ENCODE results near the gene BLOC1S5.

- TF ChIP-seq CTCF (IDR thresholded peaks at IDR 0.05; ENCODE audit: low read depth, low read length) (no peak), POLR2A (IDR thresholded peaks at IDR 0.05; ENCODE audit: extremely low read depth, insufficient read length) (no peak)
Observed at GRCh38 chr6:7978736-7979135, 85.5 kb downstream of the BLOC1S5 start.
